GM18519 (cell line): ENCODE results near the gene TTLL1.

Experiments
- ATAC-seq: cut with Tn5 transposase; IDR thresholded peaks from one replicate; pipeline ENCODE4 v1.9.1; 2021; ENCODE audit warnings: mild to moderate bottlenecking, moderate library complexity; ENCODE audit not compliant: unreplicated experiment, low FRiP score

TTLL1 gene

DNA sequence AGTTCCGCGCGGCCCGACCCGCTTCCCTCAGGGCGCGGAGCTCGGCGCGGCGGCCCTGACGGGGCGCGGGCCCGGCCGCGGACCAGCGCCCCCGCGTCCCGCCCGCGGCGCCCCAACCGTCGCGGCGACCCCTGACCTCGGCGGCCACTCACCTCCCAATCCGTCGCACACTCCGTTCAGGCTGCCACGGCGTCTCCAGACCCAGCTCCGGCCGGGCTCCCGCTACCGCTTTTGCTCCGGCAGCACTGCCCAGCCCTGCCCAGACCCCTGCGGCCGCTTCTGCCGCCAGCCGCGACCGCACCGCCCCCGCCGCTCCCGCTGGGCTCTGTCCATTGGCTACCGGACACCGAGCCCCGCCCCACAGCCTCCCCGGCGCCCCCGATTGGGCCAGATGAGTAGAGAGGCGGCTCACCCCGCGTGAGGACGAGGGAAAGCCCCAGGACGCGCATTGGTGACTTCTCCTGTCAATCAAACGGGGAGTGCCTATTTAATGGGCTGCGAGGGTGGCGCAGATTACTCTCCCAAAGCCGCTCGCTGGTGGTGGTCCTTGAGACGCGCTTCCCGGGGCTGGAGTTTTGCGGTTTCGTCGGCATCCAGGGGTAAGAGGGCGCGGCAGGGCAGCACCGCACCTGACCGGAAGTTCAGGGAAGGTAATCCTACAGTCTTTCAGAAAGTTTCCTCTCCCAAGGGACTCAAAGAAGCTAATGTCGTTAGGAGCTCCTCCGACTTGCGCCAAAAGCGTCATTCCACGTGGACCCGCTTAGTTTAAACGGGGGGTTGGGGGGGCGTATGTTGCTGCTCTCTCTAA is 74.1 kb downstream of the TTLL1 start, which contains the start of gene PACSIN2:
Gene PACSIN2, minus strand, starts transcription at position 281 of the 808 bp plus-strand sequence. CDS start 103,069 bp downstream, outside the sequence.
- peak; percentile 83 for ATAC-seq

DNA sequence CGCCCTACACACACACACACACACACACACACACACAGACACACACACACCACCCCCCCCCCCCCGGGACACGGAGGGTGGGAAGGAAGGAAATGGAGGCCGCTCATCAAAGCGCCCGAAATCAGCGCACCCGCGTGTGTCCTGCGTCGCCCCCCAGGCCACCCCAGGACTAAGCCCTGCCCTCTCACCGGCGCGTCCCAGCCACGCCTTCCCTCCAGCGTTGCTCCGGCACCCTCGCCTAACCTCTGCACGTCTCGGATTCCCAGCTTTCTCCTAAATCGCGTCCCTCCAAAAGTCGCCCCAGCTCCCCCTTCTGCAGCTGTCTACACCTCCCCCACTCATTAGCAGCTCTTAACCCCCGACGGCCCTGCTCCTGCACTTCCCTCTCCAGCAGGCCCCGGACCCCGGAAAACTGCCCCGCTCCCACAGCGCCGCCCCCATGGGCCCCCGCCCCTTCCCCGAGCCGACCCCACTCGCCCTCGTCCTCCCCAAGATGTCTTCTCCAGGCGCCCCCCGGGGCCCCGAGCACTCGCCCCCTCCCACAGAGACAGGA is 74.8 kb downstream of the TTLL1 start:
- no peak for ATAC-seq

DNA sequence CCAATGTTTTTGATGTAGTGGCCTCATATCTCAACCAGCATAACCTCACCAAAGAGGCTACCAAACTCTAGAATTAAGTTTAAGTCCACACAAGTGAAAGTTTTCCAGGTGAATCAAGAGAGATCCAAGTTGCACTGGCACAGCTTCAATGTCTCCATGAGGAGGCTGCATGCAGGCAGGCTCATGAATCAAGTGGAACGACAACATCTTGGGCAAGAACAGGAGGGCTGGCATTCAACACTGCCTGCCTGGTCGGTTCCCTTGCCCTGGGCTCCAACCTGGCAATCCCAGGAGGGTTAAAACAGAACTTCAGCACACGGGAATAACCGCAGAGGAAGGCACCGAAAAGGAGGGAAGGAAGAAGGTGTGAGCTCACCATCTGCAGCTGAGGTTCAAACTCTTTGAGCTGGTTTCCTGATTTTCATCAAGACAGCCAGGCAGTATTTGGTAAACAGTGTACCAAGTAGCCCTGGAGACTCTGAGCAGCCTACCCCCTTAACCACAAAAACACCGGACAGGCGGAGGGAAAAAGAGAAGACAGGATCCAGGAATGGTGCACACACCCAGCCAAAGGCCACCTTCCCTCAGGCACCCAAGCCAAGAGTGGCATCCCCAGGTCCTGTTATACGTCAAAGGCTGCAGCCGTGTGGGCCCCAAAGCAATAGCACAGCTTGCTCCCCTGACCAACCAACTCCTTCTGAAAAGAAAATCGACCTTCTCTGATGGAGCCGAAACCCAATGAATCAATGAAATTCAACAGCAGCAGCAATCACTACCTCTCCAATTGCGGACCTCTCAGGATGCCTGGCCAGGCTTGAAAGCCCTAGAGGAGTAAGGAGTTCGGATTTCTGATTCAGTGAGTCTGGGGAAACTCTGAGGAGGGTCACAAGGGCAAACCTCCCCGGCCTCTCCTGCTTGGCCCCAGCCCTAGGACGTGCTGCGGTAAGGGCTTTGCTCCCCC is 75.6 kb downstream of the TTLL1 start:
- no peak for ATAC-seq

DNA sequence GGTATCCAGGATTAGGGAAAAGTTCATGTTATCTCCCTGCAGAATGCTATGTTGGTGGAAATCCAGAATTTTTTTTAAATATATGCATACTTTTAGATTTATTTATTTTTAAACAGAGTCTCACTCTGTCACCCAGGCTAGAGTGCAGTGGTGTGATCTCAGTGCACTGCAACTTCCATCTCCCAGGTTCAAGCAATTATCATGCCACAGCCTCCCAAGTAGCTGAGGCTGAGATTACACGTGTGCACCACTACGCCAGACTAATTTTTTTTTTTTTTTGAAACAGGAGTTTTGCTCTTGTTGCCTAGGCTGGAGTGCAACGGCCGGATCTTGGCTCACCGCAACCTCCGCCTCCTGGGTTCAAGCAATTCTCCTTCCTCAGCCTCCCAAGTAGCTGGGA is 76.8 kb downstream of the TTLL1 start:
- no peak for ATAC-seq

DNA sequence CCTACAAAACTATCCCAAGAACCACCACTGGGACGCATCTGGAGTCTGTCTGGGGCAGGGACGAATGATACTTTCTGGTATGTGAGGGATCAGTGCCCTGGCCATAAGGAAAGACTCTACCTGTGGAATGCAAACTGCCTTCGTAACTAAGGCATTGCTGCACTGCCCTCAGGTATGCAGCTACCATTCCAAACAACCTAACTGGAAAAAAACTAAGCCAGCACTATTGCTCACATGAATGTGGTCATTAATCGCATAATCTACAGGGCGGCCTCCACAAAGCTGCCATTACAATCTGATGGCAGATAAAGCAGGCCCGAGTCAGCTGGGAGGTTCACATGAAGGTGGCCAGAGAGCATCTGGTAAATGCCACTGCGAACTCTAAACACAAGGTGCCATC is 78.1 kb downstream of the TTLL1 start:
- ATAC-seq = no peak

DNA sequence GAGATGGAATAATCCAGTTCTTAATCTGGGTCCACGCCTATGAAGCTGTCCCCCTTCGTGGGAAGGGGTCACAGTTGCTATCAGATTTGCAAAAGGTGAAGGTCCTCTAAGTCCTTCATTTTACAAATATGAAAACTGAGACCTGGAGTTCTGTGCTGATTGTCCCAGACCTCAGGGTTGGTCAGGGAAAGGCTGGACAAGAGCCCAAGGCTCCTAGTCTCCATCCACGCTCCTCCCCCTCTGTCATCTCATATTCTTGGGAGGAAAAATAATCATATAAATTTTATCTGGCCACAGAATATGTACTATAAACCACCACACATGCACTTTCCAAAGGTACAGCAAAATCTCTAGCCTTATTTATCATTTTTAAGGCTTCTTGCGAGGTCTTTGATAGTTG is 79.7 kb downstream of the TTLL1 start:
- no peak for ATAC-seq

DNA sequence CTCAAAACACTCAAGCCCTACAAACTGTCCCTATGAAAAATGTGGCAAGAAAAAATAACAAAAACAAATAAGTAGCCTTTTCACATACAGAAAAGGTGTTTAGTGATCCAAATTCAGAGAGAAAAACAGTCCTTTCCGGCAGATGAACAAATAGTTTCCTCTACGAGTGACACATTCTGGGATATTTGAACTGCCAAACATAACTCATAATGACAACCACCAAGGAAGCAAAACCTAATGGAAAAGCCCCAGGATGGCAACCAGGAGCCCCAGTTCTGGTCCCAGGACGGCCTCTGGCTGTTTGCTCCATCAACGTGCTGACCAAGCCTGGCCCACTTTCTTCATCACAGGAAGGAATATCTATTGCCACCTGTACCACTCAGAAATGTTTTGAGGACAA is 80.3 kb downstream of the TTLL1 start:
- ATAC-seq = no peak

DNA sequence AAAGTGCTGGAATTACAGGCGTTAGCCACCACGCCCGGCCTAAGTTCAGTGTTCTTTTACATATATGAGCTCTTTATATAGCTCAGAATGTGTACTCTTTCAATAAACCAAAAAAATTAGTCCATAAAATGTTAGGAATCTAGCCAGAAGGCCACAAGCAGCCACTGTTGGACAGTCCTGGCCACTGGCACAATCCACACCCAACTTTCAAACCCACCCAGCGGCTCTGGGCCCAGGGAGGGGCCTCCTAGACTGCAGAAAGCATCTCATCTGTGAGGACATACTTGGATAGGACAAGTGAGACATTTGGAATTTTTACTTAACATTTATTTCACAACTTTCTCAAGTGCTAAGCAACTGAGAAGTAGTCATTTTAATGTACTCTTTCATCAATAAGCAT is 80.7 kb downstream of the TTLL1 start:
- ATAC-seq = no peak

DNA sequence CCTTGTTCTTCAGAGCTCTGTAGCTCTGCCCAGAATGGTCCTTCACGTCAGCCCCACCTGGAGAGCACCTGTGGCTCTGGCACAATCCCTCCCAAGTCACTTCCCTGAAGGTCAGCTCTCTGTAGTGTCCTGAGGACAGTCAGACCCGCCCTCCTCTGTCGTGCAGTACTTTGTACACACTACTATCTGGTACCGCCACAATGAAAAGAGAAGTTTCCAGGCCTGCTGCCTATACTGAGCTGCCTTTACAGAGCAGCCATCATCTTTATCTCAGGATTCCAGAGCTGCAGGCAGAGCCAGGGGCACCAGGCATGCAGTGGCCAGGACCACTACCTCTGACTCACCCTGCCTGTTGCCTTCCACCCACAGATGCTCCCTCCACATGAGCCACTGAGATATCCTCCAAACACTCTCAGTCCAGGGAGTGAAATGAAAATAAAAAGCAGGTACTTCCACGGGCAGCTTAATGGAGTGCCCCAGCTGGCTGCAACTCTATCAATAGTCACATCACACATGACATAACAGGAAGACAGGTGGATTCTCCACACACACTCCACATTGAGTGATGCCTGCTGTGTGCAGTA is 81.6 kb downstream of the TTLL1 start:
- no peak for ATAC-seq

DNA sequence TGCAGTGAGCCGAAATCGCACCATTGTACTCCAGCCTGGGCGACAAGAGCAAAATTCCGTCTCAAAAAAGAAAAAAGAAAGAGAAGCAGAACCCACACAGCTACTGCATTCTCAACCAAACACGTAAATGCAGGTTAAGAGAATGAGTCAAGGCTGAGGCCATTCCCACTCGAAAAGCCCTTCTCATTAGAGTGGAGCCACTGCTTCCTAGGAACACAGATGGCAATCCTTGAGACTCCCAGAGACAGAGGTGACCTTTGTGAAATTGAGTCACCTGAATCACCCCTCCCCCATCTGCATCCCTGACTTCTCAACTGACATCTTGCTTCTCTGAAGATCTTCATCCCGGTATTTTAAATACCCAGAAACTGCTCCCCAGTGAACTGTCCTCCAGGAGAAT is 82.4 kb downstream of the TTLL1 start:
- no peak for ATAC-seq

DNA sequence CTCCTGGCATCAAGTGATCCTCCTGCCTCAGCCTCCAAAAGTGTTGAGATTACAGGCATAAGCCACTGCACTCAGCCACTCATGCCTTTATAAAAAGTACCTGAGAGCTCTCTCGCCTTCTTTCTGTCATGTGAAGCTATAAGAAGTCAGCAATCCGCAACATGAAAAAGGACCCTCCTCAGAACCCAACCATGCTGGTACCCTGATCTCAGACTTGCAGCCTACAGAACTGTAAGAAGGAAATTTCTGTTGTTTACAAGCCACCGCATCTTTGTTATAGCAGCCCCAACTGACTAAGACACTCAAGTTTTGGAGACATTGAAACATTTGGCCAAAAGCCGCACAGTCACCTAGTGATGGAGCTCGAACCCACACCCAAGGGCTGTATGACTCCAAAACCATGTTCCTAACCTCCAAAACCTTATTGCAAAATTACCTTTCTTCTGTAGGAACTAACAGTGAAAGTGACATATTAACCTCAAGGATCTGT is 83.1 kb downstream of the TTLL1 start:
- no peak for ATAC-seq

DNA sequence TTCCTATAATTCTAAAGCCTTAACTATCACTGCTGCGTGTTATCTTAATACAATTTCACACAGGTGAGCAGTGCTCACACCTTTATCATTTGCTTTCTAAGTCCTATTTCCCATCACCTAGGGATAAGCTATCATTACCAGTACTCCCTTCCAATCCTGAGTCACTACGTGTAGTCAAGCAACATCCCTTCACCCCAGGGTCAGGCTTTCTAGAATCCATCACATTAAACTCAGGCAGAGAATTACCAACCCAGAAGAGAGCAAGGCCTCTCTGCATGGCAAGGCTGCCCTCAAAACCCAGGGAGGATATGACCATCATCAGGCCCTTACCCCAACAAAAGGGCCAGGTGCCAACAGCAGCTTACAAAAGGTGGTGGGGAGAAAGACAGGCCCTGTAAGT is 84.1 kb downstream of the TTLL1 start:
- ATAC-seq = no peak

DNA sequence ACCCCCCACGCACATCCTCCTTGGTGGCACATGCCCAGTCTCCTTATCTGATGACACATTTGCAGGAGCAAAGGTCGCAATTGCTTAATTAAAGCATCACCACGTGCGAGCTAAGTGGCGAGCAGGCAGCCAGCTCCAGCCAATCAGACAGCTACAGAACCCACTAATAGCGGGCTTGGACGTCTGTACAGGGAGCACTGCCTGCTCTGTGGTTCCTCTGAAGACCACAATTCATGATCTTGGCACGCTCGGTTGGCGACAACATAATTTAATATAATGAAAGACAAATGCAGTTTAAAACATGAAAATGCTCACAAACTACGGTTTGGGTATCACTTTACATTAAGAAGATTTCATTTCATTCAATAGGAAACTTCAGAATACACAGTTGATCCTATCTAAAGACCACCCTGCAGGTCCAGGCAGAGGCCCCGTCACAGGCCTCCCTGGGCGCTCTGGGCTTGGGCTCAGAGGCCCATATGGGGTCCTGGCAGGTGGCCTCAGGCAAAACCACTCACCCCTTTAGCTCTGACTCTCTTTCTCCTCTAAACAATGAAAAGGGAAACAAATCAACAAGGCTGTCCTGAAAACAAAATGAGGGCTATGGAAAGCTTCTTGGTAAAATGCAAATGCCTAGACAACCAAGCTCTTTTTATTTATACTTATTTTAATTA is 84.7 kb downstream of the TTLL1 start:
- ATAC-seq = no peak

DNA sequence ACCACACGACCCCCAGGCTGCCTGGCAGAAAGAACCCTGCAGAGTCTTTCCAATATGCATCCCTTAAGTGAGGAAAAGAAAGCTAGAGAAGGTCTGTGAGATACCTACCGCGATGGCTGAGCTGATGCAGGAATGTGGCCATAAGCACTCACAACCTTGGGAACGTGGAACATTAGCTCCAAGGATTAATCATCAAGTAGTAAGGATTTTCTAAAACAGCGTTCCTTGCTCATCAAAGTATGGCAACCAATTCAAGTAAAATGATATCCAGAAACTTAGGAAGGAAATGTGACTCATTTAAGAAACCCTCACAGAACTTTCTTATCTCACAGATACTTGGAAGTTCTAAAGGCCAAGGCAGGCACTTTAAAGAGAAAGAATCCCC is 87.0 kb downstream of the TTLL1 start:
- no peak for ATAC-seq

DNA sequence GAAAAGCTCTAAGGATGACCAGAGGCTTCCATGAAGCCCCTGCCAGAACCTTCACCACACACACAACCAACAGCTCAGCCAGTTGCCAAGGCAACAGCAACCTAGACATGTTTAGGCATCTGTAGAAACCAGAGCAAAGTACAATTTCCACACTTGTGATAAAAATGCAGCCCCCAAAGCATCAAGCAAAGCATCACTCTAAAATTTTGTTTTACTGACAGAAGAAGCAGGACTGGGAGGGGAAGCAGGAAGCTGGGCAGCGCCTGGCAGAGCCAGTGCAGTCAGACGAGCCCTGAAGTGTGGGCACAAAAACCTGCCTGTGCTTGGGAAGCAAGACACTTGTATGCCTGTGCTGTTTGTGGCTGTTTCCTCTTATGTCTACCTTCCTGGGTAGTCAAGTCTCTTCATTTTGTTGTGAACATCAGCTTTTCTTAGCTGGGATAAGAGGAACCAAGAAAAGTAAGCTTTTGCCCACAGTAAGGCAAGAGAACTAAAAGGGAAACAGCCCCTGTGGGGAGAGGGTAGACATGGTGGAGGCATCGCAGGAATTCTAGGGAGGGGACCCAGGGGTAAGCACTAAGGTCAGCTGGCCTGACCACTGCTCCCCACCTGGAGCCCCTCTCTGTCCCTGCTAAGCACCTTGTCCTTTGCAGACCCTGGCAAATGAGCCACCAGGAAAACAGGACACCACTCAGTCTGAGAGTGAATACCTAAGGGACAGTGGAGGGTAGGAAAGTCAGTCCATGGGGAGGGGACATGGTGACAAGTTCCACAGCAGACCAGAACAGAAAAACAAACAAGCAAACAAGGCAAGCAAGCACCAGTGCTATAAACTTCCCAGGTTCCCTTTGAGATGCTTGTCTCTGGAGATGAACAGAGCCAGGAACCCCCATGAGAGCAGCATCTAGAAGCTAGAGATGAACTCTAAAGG is 87.7 kb downstream of the TTLL1 start:
- ATAC-seq = no peak

DNA sequence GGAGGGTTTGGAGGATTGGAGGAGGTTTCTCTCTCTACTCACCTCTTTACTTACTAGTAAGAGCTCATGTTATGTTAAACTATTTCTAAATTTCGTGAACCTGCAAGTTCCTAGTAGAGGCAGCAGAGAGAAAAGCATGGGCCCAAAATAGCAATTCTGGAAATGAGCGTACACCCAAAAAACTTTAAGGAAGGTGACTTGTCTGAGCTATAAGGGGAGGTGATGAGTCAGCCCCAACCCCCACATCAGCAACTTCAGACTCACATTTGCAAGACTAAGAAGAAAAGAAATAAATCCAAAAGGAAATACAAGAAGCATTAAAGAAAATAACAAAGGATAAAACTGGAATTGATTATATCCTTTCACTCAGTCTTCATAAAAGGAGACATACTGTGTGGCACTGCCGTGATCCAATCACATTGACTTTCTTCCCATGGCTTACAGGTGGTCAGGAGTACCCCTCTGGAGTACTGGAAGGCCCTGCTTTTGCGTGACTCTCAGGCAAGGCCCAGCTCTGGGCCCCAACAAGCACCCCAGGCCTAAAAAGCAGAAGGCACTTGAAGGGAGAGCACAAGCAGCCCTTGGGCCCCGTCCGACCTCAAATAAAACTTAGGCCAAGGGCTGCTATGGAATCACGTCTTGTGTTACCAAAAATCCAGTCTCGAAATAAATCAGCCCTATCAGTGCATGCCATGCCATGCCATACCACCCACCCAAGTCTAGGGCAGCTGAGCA is 88.6 kb downstream of the TTLL1 start:
- no peak for ATAC-seq

DNA sequence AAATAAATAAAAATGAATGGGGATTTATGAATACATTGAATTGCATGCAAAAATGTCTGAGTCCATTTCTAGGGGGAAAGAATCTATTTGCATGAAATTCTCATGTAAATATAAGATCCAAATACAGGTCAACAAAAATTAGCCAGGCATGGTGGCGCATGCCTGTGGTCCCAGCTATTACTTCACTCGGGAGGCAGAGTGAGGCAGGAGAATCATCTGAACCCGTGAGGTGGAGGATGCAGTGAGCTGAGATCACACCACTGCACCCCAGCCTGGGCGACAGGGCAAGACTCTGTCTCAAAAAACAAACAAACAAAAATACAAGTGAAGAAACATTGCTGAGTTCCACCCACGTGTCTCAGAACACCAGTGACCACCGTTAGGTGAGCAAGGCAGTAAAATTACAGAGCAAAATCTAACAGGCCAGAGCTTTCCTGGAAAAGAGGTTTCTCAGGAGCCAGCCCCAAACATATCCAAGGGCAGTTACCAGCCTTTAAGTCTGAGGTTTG is 91.6 kb downstream of the TTLL1 start:
- no peak for ATAC-seq
